Astrocyte (in vitro differentiated cells and primary cell): ENCODE results near the gene NKD1. TPM values are rescaled to one million over a fixed set of nuclear protein-coding genes. Genes with fewer than 3 reads are reported as not detected.

ENCODE experiments used
- DNase-seq: peaks from one replicate; pipeline ENCODE4 v3.0.0-alpha.2; 2010; ENCODE audit warnings: low read depth
- FAIRE-seq: peaks from 2 replicates; lab custom pipeline; 2011; peaks lifted over from hg19 to GRCh38; lab: Jason Lieb, UNC
- H2AFZ ChIP-seq: 2 replicates; pipeline ENCODE4 v1.6.0; 2012; ENCODE audit warnings: low read depth, low read length, inconsistent platforms
- H3K27ac ChIP-seq: 2 replicates; pipeline ENCODE4 v1.5.1; 2011; ENCODE audit warnings: low read depth, low read length, inconsistent platforms
- H3K27me3 ChIP-seq: 2 replicates; pipeline ENCODE4 v1.6.0; 2011; ENCODE audit warnings: low read length, inconsistent platforms; ENCODE audit not compliant: insufficient read depth
- H3K36me3 ChIP-seq: 2 replicates; pipeline ENCODE4 v1.5.1; 2011; ENCODE audit warnings: low read length, inconsistent platforms; ENCODE audit not compliant: insufficient read depth
- H3K4me1 ChIP-seq: 2 replicates; pipeline ENCODE4 v1.5.1; 2011; ENCODE audit warnings: low read length, inconsistent platforms; ENCODE audit not compliant: insufficient read depth
- H3K4me2 ChIP-seq: 2 replicates; pipeline ENCODE4 v1.6.0; 2012; ENCODE audit warnings: low read length, inconsistent platforms
- H3K4me3 ChIP-seq: 2 replicates; pipeline ENCODE4 v1.5.1; 2011; ENCODE audit warnings: low read depth, mild to moderate bottlenecking, low read length, inconsistent platforms; ENCODE audit not compliant: insufficient read depth
- H3K79me2 ChIP-seq: 2 replicates; pipeline ENCODE4 v1.6.0; 2012; ENCODE audit warnings: mild to moderate bottlenecking, low read length, inconsistent platforms; ENCODE audit not compliant: insufficient read depth
- H3K9ac ChIP-seq: 2 replicates; pipeline ENCODE4 v1.6.0; 2012; ENCODE audit warnings: mild to moderate bottlenecking, low read length, inconsistent platforms
- H3K9me3 ChIP-seq: 2 replicates; pipeline ENCODE4 v1.5.1; 2012; ENCODE audit warnings: low read depth, mild to moderate bottlenecking, low read length, inconsistent platforms; ENCODE audit not compliant: insufficient read depth
- H4K20me1 ChIP-seq: 2 replicates; pipeline ENCODE4 v1.6.0; 2012; ENCODE audit warnings: low read length, inconsistent platforms; ENCODE audit not compliant: insufficient read depth
- H3K27ac Mint-ChIP-seq: one replicate; pipeline ENCODE4 v1.8.0; 2021; ENCODE audit warnings: mild to moderate bottlenecking, mixed read lengths; ENCODE audit not compliant: unreplicated experiment
- H3K27me3 Mint-ChIP-seq: one replicate; pipeline ENCODE4 v1.8.0; 2021; ENCODE audit warnings: low read depth, mixed read lengths; ENCODE audit not compliant: unreplicated experiment
- H3K36me3 Mint-ChIP-seq: one replicate; pipeline ENCODE4 v1.8.0; 2021; ENCODE audit warnings: low read depth, mixed read lengths; ENCODE audit not compliant: unreplicated experiment
- H3K4me1 Mint-ChIP-seq: one replicate; pipeline ENCODE4 v1.8.0; 2021; ENCODE audit warnings: low read depth, mixed read lengths; ENCODE audit not compliant: unreplicated experiment
- H3K4me3 Mint-ChIP-seq: one replicate; pipeline ENCODE4 v1.8.0; 2021; ENCODE audit warnings: mild to moderate bottlenecking, moderate library complexity, mixed read lengths; ENCODE audit not compliant: unreplicated experiment
- H3K9me3 Mint-ChIP-seq: one replicate; pipeline ENCODE4 v1.8.0; 2021; ENCODE audit warnings: mild to moderate bottlenecking, mixed read lengths; ENCODE audit not compliant: unreplicated experiment
- EZH2 ChIP-seq: IDR thresholded peaks from 2 replicates; pipeline ENCODE4 v1.6.1; 2012; ENCODE audit warnings: mild to moderate bottlenecking, low read length, inconsistent platforms; ENCODE audit not compliant: insufficient read depth
- total RNA-seq: library from RNA; stranded (reverse); gene quantifications from 2 replicates; pipeline ENCODE4 v1.2.1, GENCODE V29; 2021
- TF ChIP-seq, protein P1 (sequence below): IDR thresholded peaks from 2 replicates; pipeline ENCODE4 v1.5.1; 2011; ENCODE audit warnings: low read depth, mild to moderate bottlenecking, inconsistent platforms, low read length, moderate library complexity; ENCODE audit not compliant: insufficient read depth

NKD1 gene
- total RNA-seq, 1 donor from 2014 or later: 9.1 TPM

DNA sequence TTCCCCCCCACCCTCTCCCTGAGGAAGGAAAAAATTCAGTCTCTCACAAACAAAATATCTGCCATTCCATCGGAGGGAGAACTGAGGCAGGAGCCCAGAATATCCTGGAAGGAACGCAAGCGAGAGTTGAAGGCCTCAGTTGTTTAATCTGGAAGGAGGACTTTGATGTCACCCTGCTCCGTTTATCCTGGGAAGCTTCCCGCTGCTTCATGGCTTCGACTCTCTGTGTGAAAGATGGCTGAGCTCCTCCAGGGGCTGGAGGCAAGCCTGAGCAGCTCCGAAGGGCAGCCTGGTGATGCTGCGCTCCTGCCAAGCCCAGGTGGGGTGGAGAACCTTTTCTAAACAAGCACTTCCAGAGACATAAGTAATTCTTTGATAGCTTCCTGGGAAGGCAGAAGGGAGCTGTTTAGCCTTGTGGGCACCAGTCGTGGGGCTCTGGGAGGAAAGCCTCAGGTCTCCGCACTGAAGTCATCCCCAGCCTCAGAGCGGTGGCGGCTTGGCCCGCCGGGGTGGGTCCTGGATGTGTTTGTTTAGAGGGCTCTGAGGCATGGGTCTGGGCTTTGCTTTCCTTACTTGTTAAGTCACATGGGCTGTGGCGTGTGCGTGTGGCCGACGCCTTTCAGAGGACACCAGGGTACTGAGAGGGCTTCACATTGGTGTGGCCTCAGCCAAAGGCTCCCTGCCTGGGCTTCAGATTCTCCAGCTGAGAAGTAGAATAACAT, 7.9 kb downstream of the NKD1 start:
- DNase-seq (no peak), FAIRE-seq (no peak)
- Histone ChIP-seq H3K9me3 (no peaks in the 10 kb centered on the region), H3K36me3 (no peaks in the 10 kb centered on the region), H4K20me1 (no peaks in the 10 kb centered on the region), H2AFZ (no peak overlapping the region), H3K27me3 (no peaks in the 10 kb centered on the region), H3K9ac (no peak overlapping the region), H3K27ac (no peak overlapping the region), H3K4me2 (no peak overlapping the region), H3K79me2 (no peaks in the 10 kb centered on the region), H3K4me3 (no peak overlapping the region), H3K4me1 (no peaks in the 10 kb centered on the region)
- H3K4me1 Mint-ChIP-seq: no peaks in the 10 kb centered on the region
- peaks cover 21% of the 10 kb centered on the region for H3K36me3 Mint-ChIP-seq
- TF ChIP-seq EZH2: no peak
- TF ChIP-seq, protein P1, sequence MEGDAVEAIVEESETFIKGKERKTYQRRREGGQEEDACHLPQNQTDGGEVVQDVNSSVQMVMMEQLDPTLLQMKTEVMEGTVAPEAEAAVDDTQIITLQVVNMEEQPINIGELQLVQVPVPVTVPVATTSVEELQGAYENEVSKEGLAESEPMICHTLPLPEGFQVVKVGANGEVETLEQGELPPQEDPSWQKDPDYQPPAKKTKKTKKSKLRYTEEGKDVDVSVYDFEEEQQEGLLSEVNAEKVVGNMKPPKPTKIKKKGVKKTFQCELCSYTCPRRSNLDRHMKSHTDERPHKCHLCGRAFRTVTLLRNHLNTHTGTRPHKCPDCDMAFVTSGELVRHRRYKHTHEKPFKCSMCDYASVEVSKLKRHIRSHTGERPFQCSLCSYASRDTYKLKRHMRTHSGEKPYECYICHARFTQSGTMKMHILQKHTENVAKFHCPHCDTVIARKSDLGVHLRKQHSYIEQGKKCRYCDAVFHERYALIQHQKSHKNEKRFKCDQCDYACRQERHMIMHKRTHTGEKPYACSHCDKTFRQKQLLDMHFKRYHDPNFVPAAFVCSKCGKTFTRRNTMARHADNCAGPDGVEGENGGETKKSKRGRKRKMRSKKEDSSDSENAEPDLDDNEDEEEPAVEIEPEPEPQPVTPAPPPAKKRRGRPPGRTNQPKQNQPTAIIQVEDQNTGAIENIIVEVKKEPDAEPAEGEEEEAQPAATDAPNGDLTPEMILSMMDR: no peak
- H3K9me3 Mint-ChIP-seq: peaks cover 3% of the 10 kb centered on the region
- H3K27ac Mint-ChIP-seq: no peak overlapping the region
- peaks cover 40% of the 10 kb centered on the region for H3K27me3 Mint-ChIP-seq
- H3K4me3 Mint-ChIP-seq: no peak overlapping the region

DNA sequence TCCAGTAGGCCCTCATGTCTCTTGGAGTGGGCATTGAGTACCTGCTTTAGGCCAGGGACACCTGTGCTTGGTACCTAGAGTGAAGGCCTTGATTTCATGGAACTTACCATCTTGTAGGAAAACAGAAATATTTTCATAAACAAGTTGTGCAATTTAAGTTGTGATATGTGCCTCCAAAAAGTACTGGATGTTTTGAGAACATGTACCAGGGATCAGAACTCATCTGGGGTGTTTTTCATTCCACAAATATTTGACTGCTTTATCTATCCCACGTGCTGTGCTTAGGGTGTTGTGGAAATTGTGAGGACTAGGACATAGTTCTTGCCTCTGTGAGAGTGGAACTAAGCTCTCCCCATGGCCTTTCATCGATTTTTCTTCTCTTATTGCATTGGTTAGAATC, 8.8 kb downstream of the NKD1 start:
- peaks cover 27% of the 10 kb centered on the region for H3K36me3 Mint-ChIP-seq
- H3K4me3 ChIP-seq: no peak overlapping the region
- no peaks in the 10 kb centered on the region for H3K27me3 ChIP-seq
- DNase-seq (no peak), FAIRE-seq (no peak)
- H3K4me2 ChIP-seq: no peak overlapping the region
- H3K9me3 ChIP-seq: no peaks in the 10 kb centered on the region
- H3K4me3 Mint-ChIP-seq: no peak overlapping the region
- no peaks in the 10 kb centered on the region for H3K4me1 Mint-ChIP-seq
- no peaks in the 10 kb centered on the region for H3K79me2 ChIP-seq
- no peak for TF ChIP-seq EZH2
- TF ChIP-seq, protein P1: no peak
- peaks cover 35% of the 10 kb centered on the region for H3K27me3 Mint-ChIP-seq
- H2AFZ ChIP-seq: no peak overlapping the region
- no peak overlapping the region for H3K9ac ChIP-seq
- no peak overlapping the region for H3K27ac ChIP-seq
- no peaks in the 10 kb centered on the region for H3K4me1 ChIP-seq
- no peaks in the 10 kb centered on the region for H3K36me3 ChIP-seq
- H3K27ac Mint-ChIP-seq: no peak overlapping the region
- H4K20me1 ChIP-seq: no peaks in the 10 kb centered on the region
- H3K9me3 Mint-ChIP-seq: peaks cover 9% of the 10 kb centered on the region

DNA sequence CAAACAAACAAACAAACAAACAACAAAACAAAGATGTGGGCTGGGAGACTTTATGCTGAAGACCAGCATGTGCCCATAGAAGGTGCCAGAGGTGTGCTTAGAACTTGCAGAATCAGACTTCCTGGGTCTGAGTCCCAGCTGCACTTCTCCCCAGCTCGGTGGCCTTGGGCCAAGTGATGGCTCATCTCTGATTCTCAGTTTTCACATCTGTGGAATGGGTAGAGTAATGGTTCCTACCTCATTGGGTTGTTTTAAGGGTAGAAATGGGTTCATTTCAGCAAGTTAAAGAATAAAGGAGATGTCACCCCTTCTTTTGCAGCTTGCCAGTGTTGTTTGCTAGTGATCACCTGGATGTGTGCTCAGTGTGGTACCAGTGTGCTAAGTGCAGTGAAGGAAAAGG, 10.7 kb downstream of the NKD1 start:
- Mint-ChIP-seq H3K36me3 (peaks cover 26% of the 10 kb centered on the region), H3K9me3 (peaks cover 9% of the 10 kb centered on the region), H3K27ac (no peak overlapping the region), H3K4me3 (no peak overlapping the region), H3K27me3 (peaks cover 24% of the 10 kb centered on the region), H3K4me1 (no peaks in the 10 kb centered on the region)
- H3K36me3 ChIP-seq: no peaks in the 10 kb centered on the region
- no peak for FAIRE-seq
- DNase-seq: no peak
- no peak overlapping the region for H3K9ac ChIP-seq
- no peak overlapping the region for H3K27ac ChIP-seq
- H3K4me3 ChIP-seq: no peak overlapping the region
- H2AFZ ChIP-seq: no peak overlapping the region
- TF ChIP-seq EZH2: no peak
- TF ChIP-seq, protein P1: no peak
- no peaks in the 10 kb centered on the region for H4K20me1 ChIP-seq
- H3K79me2 ChIP-seq: no peaks in the 10 kb centered on the region
- H3K27me3 ChIP-seq: no peaks in the 10 kb centered on the region
- H3K9me3 ChIP-seq: no peaks in the 10 kb centered on the region
- H3K4me2 ChIP-seq: no peak overlapping the region
- no peaks in the 10 kb centered on the region for H3K4me1 ChIP-seq
